Measurements from ENCODE around the gene FAM118B.

FAM118B gene

GRCh38 chr11:126197277-126197939 lies 14.2 kb upstream of the FAM118B start:
- TF ChIP-seq REST (IDR thresholded peaks at IDR 0.05; ENCODE audit: insufficient replicate concordance, low read depth), result no peak
- Histone ChIP-seq H3K27ac (replicated peaks) (no peak overlapping the region), H3K27me3 (ENCODE audit: insufficient read depth, poor library complexity, severe bottlenecking) (no peaks in the 10 kb centered on the region), H3K4me3 (replicated peaks; ENCODE audit: insufficient read depth, low read length) (no peak overlapping the region)
- DNase-seq (ENCODE audit: low read depth in 1 of 2, low spot score in 1 of 2), result no peak

GRCh38 chr11:126198648-126199047 lies 12.9 kb upstream of the FAM118B start:
- no peak for TF ChIP-seq GABPA (IDR thresholded peaks at IDR 0.05; ENCODE audit: low read depth)
- TF ChIP-seq SPI1 (IDR thresholded peaks at IDR 0.05; ENCODE audit: borderline replicate concordance, low read depth), result no peak
- no peak for TF ChIP-seq POLR2AphosphoS5 (IDR thresholded peaks at IDR 0.05; ENCODE audit: low read depth)
- no peak for TF ChIP-seq CTCF (IDR thresholded peaks at IDR 0.05; ENCODE audit: insufficient read depth, low read length)
- no peak for TF ChIP-seq REST (IDR thresholded peaks at IDR 0.05; ENCODE audit: insufficient replicate concordance, low read depth)
- Histone ChIP-seq H3K27me3 (ENCODE audit: insufficient read depth, poor library complexity, severe bottlenecking) (no peaks in the 10 kb centered on the region), H3K27ac (replicated peaks) (no peak overlapping the region), H3K4me3 (replicated peaks; ENCODE audit: insufficient read depth, low read length) (no peak overlapping the region)
- DNase-seq (ENCODE audit: low read depth in 1 of 2, low spot score in 1 of 2), result no peak

GRCh38 chr11:126202646-126203359 lies 8.8 kb upstream of the FAM118B start:
- no peak for DNase-seq (ENCODE audit: low read depth in 1 of 2, low spot score in 1 of 2)
- no peak overlapping the region for H3K27ac ChIP-seq (replicated peaks)
- TF ChIP-seq SPI1 (IDR thresholded peaks at IDR 0.05; ENCODE audit: borderline replicate concordance, low read depth), result no peak
- TF ChIP-seq REST (IDR thresholded peaks at IDR 0.05; ENCODE audit: insufficient replicate concordance, low read depth), result no peak
- no peak for TF ChIP-seq CTCF (IDR thresholded peaks at IDR 0.05; ENCODE audit: insufficient read depth, low read length)
- no peak for TF ChIP-seq POLR2AphosphoS5 (IDR thresholded peaks at IDR 0.05; ENCODE audit: low read depth)
- no peak for TF ChIP-seq GABPA (IDR thresholded peaks at IDR 0.05; ENCODE audit: low read depth)
- H3K27me3 ChIP-seq (ENCODE audit: insufficient read depth, poor library complexity, severe bottlenecking), result no peaks in the 10 kb centered on the region
- no peak overlapping the region for H3K4me3 ChIP-seq (replicated peaks; ENCODE audit: insufficient read depth, low read length)
